Activated CD4-positive, alpha-beta memory T cell treated with anti-CD3 and anti-CD28 coated beads, Interleukin-2, amount 10 ng/mL, durations not matched to agents 7 days and 5 days (primary cell): ENCODE measurements around the gene CACNA1H. TPM values are rescaled to one million over a fixed set of nuclear protein-coding genes. Genes with fewer than 3 reads are reported as not detected.
"Not testable (repeated sequence)": the region's sequence is repeated elsewhere in the genome, so short reads cannot be mapped to it uniquely, and the experiment has no call there.

Experiments
- CTCF ChIA-PET: fragments of 350-600 bp; sonication (Branson Sonifier 250); formaldehyde crosslinking; loops from one replicate; lab custom pipeline; 2021; ENCODE audit warnings: antibody characterized with exemption, inconsistent platforms; lab: Charles Lee
- POLR2A ChIA-PET: fragments of 350-600 bp; sonication (Branson Sonifier 250); formaldehyde crosslinking; loops from one replicate; lab custom pipeline; 2021; ENCODE audit warnings: antibody characterized with exemption; lab: Charles Lee
- DNase-seq: peaks from one replicate; pipeline ENCODE4 v3.0.0-alpha.2; 2020
- H3K27ac Mint-ChIP-seq: one replicate; pipeline ENCODE4 v1.8.0; 2021; ENCODE audit warnings: mild to moderate bottlenecking, mixed read lengths
- H3K27me3 Mint-ChIP-seq: one replicate; pipeline ENCODE4 v1.8.0; 2021; ENCODE audit warnings: mixed read lengths
- H3K36me3 Mint-ChIP-seq: one replicate; pipeline ENCODE4 v1.8.0; 2021; ENCODE audit warnings: low read depth, mixed read lengths
- H3K4me1 Mint-ChIP-seq: one replicate; pipeline ENCODE4 v1.8.0; 2021; ENCODE audit warnings: mixed read lengths
- H3K4me3 Mint-ChIP-seq: one replicate; pipeline ENCODE4 v1.8.0; 2021; ENCODE audit warnings: mild to moderate bottlenecking, mixed read lengths
- H3K9me3 Mint-ChIP-seq: one replicate; pipeline ENCODE4 v1.8.0; 2021; ENCODE audit warnings: mixed read lengths
- total RNA-seq, 2 experiments: library from RNA; stranded (reverse); gene quantifications; one replicate each; pipeline ENCODE4 v1.2.3, GENCODE V29; 2021

The CACNA1H gene
- total RNA-seq, 2 experiments from 2014 or later: 0.58 to 0.83 TPM

DNA sequence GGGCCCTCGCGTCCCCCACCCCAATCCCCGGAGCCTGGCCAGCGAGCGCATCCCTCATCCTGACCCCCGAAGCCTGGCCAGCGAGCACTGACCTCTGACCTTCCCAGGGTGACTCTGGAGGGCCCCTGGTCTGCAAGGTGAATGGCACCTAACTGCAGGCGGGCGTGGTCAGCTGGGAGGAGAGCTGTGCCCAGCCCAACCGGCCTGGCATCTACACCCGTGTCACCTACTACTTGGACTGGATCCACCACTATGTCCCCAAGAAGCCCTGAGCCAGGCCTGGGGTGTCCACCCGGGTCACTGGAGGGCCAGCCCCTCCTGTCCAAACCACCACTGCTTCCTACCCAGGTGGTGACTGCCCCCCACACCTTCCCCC lies 105.3 kb downstream of the CACNA1H start:
- POLR2A ChIA-PET: no interaction called here
- peaks cover 4% of the 10 kb centered on the region for H3K4me1 Mint-ChIP-seq
- no peaks in the 10 kb centered on the region for H3K36me3 Mint-ChIP-seq
- CTCF ChIA-PET: no interaction called here
- DNase-seq: no peak
- no peak overlapping the region for H3K4me3 Mint-ChIP-seq
- no peak overlapping the region for H3K27ac Mint-ChIP-seq
- peaks cover 20% of the 10 kb centered on the region for H3K27me3 Mint-ChIP-seq
- H3K9me3 Mint-ChIP-seq: no peaks in the 10 kb centered on the region

GRCh38 chr16:1258906-1259759 lies 106.2 kb downstream of the CACNA1H start:
- CTCF ChIA-PET: no interaction called here
- H3K4me1 Mint-ChIP-seq: peaks cover 4% of the 10 kb centered on the region
- POLR2A ChIA-PET: no interaction called here
- H3K36me3 Mint-ChIP-seq: no peaks in the 10 kb centered on the region
- no peak for DNase-seq
- peaks cover 1% of the 10 kb centered on the region for H3K9me3 Mint-ChIP-seq
- H3K27ac Mint-ChIP-seq: no peak overlapping the region
- H3K27me3 Mint-ChIP-seq: peaks cover 20% of the 10 kb centered on the region
- no peak overlapping the region for H3K4me3 Mint-ChIP-seq

GRCh38 chr16:1259760-1260068 lies 106.8 kb downstream of the CACNA1H start:
- peaks cover 20% of the 10 kb centered on the region for H3K27me3 Mint-ChIP-seq
- ChIA-PET CTCF (no interaction called here), POLR2A (no interaction called here)
- no peak overlapping the region for H3K4me3 Mint-ChIP-seq
- H3K27ac Mint-ChIP-seq: no peak overlapping the region
- peaks cover 7% of the 10 kb centered on the region for H3K9me3 Mint-ChIP-seq
- no peak for DNase-seq
- H3K4me1 Mint-ChIP-seq: peaks cover 4% of the 10 kb centered on the region
- no peaks in the 10 kb centered on the region for H3K36me3 Mint-ChIP-seq

DNA sequence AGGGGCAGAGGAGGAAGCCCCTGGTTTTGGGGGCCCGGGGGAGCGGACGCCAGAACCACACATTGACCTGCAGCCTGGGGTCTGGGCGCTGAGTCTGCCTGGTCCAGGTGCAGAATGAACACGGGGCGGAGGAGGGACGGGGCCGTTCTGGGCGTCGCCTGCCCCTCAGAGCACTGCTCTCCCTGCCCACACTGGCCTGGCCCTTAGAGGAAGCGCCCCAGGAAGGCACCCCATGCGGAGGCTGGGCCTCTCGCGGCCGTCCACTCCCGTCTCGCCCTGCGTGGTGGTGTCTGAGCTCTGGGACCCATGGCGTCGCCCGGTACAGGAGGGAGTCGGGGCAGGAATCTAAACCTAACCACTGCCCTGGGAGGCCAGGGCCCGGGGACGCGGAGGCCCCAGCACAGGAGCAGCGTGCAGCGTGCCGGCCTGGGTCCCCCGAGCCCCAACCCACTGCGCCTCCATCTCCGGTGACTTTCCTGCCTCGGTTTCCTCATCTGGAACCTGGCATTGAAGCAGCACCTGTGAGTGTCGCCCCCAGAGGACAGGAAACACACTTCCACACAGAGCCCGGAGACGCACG lies 107.3 kb downstream of the CACNA1H start:
- no peak overlapping the region for H3K27ac Mint-ChIP-seq

GRCh38 chr16:1261131-1261892 lies 108.4 kb downstream of the CACNA1H start:
- H3K27ac Mint-ChIP-seq: no peak overlapping the region
- CTCF ChIA-PET: no interaction called here
- H3K27me3 Mint-ChIP-seq: peaks cover 20% of the 10 kb centered on the region
- POLR2A ChIA-PET: no interaction called here
- peaks cover 4% of the 10 kb centered on the region for H3K4me1 Mint-ChIP-seq
- peaks cover 13% of the 10 kb centered on the region for H3K9me3 Mint-ChIP-seq
- H3K36me3 Mint-ChIP-seq: no peaks in the 10 kb centered on the region
- no peak overlapping the region for H3K4me3 Mint-ChIP-seq
- no peak for DNase-seq

More for the DNA sequence above, 107.3 kb downstream of the CACNA1H start:
- peaks cover 20% of the 10 kb centered on the region for H3K27me3 Mint-ChIP-seq
- peaks cover 4% of the 10 kb centered on the region for H3K4me1 Mint-ChIP-seq
- ChIA-PET CTCF (no interaction called here), POLR2A (no interaction called here)
- no peak overlapping the region for H3K4me3 Mint-ChIP-seq
- peaks cover 10% of the 10 kb centered on the region for H3K9me3 Mint-ChIP-seq
- H3K36me3 Mint-ChIP-seq: no peaks in the 10 kb centered on the region
- DNase-seq: no peak

GRCh38 chr16:1262210-1262845 lies 109.4 kb downstream of the CACNA1H start:
- no peak overlapping the region for H3K4me3 Mint-ChIP-seq
- POLR2A ChIA-PET: no interaction called here
- peaks cover 4% of the 10 kb centered on the region for H3K4me1 Mint-ChIP-seq
- no peak for DNase-seq
- H3K9me3 Mint-ChIP-seq: peaks cover 13% of the 10 kb centered on the region
- peaks cover 20% of the 10 kb centered on the region for H3K27me3 Mint-ChIP-seq
- H3K27ac Mint-ChIP-seq: no peak overlapping the region
- no peaks in the 10 kb centered on the region for H3K36me3 Mint-ChIP-seq
- CTCF ChIA-PET: no interaction called here

DNA sequence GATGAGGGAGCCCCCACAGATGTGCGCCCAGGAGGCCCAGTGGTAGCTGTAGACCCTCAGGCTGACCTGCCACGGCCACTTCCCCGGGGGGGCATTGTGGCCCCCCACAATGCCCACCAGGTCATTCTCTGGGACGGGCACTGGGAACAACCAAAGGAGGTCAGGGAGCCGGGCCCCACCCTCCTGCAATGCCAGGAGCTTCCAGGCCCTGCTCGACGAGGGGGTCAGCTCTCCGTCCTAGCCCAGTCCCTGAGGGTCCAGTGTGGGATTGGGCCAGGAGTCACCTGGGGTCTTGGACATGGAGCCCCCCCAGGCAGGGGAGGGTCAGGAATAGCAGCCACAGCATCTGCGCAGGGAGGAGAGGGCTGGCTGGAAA lies 109.9 kb downstream of the CACNA1H start:
- Mint-ChIP-seq H3K4me3 (no peak overlapping the region), H3K27me3 (peaks cover 20% of the 10 kb centered on the region), H3K36me3 (no peaks in the 10 kb centered on the region), H3K27ac (no peak overlapping the region), H3K4me1 (peaks cover 4% of the 10 kb centered on the region), H3K9me3 (peaks cover 13% of the 10 kb centered on the region)
- CTCF ChIA-PET: no interaction called here
- no peak for DNase-seq
- POLR2A ChIA-PET: no interaction called here

- peaks cover 13% of the 10 kb centered on the region for H3K9me3 Mint-ChIP-seq
- no peak overlapping the region for H3K4me3 Mint-ChIP-seq
- peaks cover 4% of the 10 kb centered on the region for H3K4me1 Mint-ChIP-seq
- no peaks in the 10 kb centered on the region for H3K36me3 Mint-ChIP-seq
- no peak overlapping the region for H3K27ac Mint-ChIP-seq
- DNase-seq: no peak
- POLR2A ChIA-PET: no interaction called here
- CTCF ChIA-PET: no interaction called here
- peaks cover 20% of the 10 kb centered on the region for H3K27me3 Mint-ChIP-seq
Observed at GRCh38 chr16:1263591-1264344, 110.9 kb downstream of the CACNA1H start.

DNA sequence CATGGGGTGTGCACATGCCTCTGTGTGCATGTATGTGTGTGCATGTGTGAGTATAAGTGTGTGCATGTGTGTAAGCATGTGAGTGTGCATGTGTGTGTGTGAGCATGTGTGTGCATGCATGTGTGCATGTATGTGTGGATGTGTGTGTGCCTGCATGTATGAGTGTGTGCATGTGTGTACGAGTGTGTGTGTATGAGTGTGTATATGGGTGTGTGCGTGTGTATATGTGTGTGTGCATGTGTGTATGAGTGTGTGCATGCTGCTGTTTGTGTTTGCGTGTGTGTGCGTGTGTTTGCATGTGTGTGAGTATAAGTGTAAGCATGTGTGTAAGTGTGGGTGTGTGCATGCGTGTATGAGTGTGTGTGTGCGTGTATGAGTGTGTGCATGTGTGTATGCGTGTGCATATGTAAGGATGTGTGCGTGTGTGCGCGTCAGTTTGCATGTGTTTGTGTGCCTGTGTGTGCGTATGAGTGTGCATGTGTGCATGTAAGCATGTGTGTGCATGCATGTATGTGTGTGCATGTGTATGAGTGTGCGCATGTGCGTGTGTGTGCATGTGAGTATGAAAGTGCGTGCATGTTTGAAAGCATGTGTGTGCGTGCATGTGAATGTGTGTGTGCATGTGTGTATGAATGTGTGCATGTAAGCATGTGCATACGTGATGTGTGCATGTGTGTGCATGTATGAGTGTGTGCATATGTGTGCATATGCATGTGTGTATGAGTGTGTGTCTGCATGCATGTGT lies 111.6 kb downstream of the CACNA1H start:
- Mint-ChIP-seq H3K4me3 (no peak overlapping the region), H3K9me3 (peaks cover 13% of the 10 kb centered on the region), H3K27ac (no peak overlapping the region), H3K27me3 (peaks cover 15% of the 10 kb centered on the region), H3K4me1 (no peaks in the 10 kb centered on the region), H3K36me3 (no peaks in the 10 kb centered on the region)
- ChIA-PET POLR2A (no interaction called here), CTCF (no interaction called here)
- DNase-seq: no peak

DNA sequence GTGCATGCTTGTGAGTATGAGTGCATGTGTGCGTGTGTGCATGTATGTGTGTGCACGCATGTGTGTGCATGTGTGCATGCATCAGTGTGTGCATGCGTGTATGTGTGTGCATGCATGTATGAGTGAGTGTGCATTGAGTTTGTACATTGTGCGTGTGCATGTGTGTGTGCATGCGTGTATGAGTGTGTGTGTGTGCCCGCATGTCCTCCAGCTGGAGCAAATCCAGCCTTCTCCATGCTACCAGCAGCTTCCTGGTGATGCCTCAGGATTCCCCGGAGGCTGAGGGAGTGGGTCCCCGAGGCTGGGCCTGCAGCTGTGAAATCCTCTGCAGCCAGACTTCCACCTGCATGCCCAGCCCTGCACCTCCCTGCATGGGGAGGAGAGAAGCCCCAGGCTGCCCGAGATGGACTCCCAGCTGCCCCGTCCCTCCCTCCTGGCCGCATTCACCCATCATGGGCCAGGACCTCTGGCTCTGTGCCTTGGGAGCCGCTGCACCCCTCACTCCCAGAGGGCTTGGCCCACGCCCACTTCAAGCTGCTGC lies 112.3 kb downstream of the CACNA1H start:
- no peak for DNase-seq
- Mint-ChIP-seq H3K4me1 (no peaks in the 10 kb centered on the region), H3K36me3 (no peaks in the 10 kb centered on the region), H3K27ac (no peak overlapping the region), H3K27me3 (peaks cover 12% of the 10 kb centered on the region), H3K9me3 (peaks cover 13% of the 10 kb centered on the region), H3K4me3 (no peak overlapping the region)
- ChIA-PET CTCF (no interaction called here), POLR2A (no interaction called here)

DNA sequence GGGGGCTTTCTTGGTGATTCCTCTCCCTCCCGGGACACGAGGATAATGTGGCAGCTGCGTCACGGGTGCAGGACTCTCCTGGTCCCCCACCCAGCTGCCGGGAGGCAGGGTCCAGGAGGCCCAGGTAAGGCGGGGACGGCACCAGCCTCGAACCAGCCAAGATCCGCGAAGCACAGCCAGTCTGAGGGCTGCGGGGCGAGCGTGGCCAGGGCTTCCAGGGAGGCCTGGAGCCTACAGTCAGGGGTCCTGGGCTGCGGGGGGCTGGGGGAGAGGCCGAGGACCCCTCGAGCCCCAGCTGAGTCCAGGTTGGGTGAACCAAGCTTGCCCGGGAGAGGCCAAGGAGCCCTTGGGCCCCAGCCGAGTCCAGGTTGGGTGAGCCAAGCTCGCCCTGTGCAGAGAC lies 112.9 kb downstream of the CACNA1H start:
- CTCF ChIA-PET: no interaction called here
- POLR2A ChIA-PET: no interaction called here

GRCh38 chr16:1269418-1269817 lies 116.5 kb downstream of the CACNA1H start:
- POLR2A ChIA-PET, H3K27me3 Mint-ChIP-seq, CTCF ChIA-PET, H3K4me3 Mint-ChIP-seq, H3K27ac Mint-ChIP-seq, H3K4me1 Mint-ChIP-seq, H3K9me3 Mint-ChIP-seq, DNase-seq, H3K36me3 Mint-ChIP-seq: not testable (repeated sequence)

More for the DNA sequence above, 112.9 kb downstream of the CACNA1H start:
- Mint-ChIP-seq H3K27ac (no peak overlapping the region), H3K9me3 (peaks cover 13% of the 10 kb centered on the region), H3K27me3 (peaks cover 7% of the 10 kb centered on the region), H3K4me1 (no peaks in the 10 kb centered on the region), H3K36me3 (no peaks in the 10 kb centered on the region), H3K4me3 (no peak overlapping the region)
- no peak for DNase-seq
